ENCODE data around the gene NR2C2.

Gene NR2C2

GRCh38 chr3:14913926-14914778 lies 33.2 kb upstream of the NR2C2 start:
- no peak for TF ChIP-seq CTCF (conservative IDR thresholded peaks at IDR 0.05; ENCODE audit: low read depth)

GRCh38 chr3:14914779-14915117 lies 32.6 kb upstream of the NR2C2 start:
- ChIA-PET CTCF (no interaction called here), POLR2A (ENCODE audit: low non-redundant PET) (no interaction called here)
- H3K27ac ChIP-seq, result no peak overlapping the region
- TF ChIP-seq CTCF (conservative IDR thresholded peaks at IDR 0.05; ENCODE audit: low read depth), result no peak
- DNase-seq (ENCODE audit: low spot score), result no peak

More at GRCh38 chr3:14913926-14914778, 33.2 kb upstream of the NR2C2 start:
- CTCF ChIA-PET, result no interaction called here
- no peak overlapping the region for H3K27ac ChIP-seq
- POLR2A ChIA-PET (ENCODE audit: low non-redundant PET), result no interaction called here
- no peak for DNase-seq (ENCODE audit: low spot score)

- POLR2A ChIA-PET (ENCODE audit: low non-redundant PET), result no interaction called here
- TF ChIP-seq CTCF (conservative IDR thresholded peaks at IDR 0.05; ENCODE audit: low read depth), result no peak
- CTCF ChIA-PET, result no interaction called here
- H3K27ac ChIP-seq, result no peak overlapping the region
- no peak for DNase-seq (ENCODE audit: low spot score)
Measured at GRCh38 chr3:14915636-14916222, 31.7 kb upstream of the NR2C2 start.

- ChIA-PET POLR2A (ENCODE audit: low non-redundant PET) (no interaction called here), CTCF (no interaction called here)
- TF ChIP-seq CTCF (conservative IDR thresholded peaks at IDR 0.05; ENCODE audit: low read depth), result no peak
- no peak overlapping the region for H3K27ac ChIP-seq
- no peak for DNase-seq (ENCODE audit: low spot score)
Measured at GRCh38 chr3:14918356-14918860, 29.0 kb upstream of the NR2C2 start.

GRCh38 chr3:14920536-14920935 lies 26.8 kb upstream of the NR2C2 start:
- CTCF ChIA-PET, result interaction anchor here (0.7 to 1.1 kb wide), 3 partner anchors 119 to 1197 kb away, joined by 3 to 6 read pairs (median 3); no protein-coding TSS in a partner anchor
- POLR2A ChIA-PET (ENCODE audit: low non-redundant PET), result no interaction called here
- DNase-seq (ENCODE audit: low spot score), result no peak
- TF ChIP-seq CTCF (conservative IDR thresholded peaks at IDR 0.05; ENCODE audit: low read depth), result no peak
- H3K27ac ChIP-seq, result no peak overlapping the region

- TF ChIP-seq CTCF (conservative IDR thresholded peaks at IDR 0.05; ENCODE audit: low read depth), result peak; percentile 92
- CTCF ChIA-PET, result interaction anchor here (0.5 to 1.5 kb wide), 6 partner anchors 119 to 1197 kb away, joined by 3 to 6 read pairs (median 3); no protein-coding TSS in a partner anchor
- no peak overlapping the region for H3K27ac ChIP-seq
- POLR2A ChIA-PET (ENCODE audit: low non-redundant PET), result interaction anchor here (0.6 kb wide), 1 partner anchor 310 kb away, joined by 3 read pairs; no protein-coding TSS in a partner anchor
- peak; percentile 66 for DNase-seq (ENCODE audit: low spot score)
Measured at GRCh38 chr3:14921034-14921616, 26.3 kb upstream of the NR2C2 start.
